Esophagus muscularis mucosa (tissue), 4 donors: Measurements from ENCODE around the gene NALCN.

Experiments
- EP300 ChIP-seq: sonication (generic); formaldehyde crosslinking; IDR thresholded peaks from one replicate; pipeline ENCODE4 v1.6.1; 2017; ENCODE audit warnings: antibody characterized with exemption
- POLR2A ChIP-seq: fragments of 450-650 bp; IDR thresholded peaks from one replicate; pipeline ENCODE4 v1.6.1; 2017; ENCODE audit warnings: antibody characterized with exemption, moderate library complexity, mild to moderate bottlenecking, low read depth
- POLR2AphosphoS5 ChIP-seq, 2 donors: sonication (generic); formaldehyde crosslinking; IDR thresholded peaks; one replicate each; pipeline ENCODE4 v1.6.1; 2017; ENCODE audit warnings: antibody characterized with exemption in 2 of 2
- TF ChIP-seq, protein P1 (sequence below), 3 experiments: fragments of 200-600 bp in 2 of 3; fragments of 450-650 bp in 1 of 3; sonication (generic) in 2 of 3; IDR thresholded peaks; one replicate each; pipeline ENCODE4 v1.5.1; 2017 to 2019; ENCODE audit warnings: antibody characterized with exemption in 3 of 3, mild to moderate bottlenecking in 2 of 3, moderate library complexity in 1 of 3

DNA sequence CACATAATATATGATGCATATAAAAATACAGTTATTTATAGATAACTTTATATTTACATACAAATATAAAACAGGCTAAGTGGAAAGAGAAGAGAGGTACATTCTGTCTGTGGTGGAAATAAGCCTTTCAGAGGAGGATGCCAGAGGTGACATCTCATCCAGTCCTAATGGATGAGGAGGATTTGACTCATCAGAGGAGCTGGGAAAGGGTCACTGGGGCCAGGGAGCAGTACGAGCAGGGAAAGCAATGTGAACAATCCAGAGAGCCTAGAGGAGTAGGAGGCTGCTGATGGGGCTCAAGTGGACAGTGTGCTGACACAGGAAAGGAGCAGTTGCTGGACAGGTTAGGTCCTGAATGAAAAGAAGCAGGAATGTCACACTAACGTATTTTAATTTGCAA lies 18.6 kb downstream of the NALCN start:
- TF ChIP-seq, protein P1, sequence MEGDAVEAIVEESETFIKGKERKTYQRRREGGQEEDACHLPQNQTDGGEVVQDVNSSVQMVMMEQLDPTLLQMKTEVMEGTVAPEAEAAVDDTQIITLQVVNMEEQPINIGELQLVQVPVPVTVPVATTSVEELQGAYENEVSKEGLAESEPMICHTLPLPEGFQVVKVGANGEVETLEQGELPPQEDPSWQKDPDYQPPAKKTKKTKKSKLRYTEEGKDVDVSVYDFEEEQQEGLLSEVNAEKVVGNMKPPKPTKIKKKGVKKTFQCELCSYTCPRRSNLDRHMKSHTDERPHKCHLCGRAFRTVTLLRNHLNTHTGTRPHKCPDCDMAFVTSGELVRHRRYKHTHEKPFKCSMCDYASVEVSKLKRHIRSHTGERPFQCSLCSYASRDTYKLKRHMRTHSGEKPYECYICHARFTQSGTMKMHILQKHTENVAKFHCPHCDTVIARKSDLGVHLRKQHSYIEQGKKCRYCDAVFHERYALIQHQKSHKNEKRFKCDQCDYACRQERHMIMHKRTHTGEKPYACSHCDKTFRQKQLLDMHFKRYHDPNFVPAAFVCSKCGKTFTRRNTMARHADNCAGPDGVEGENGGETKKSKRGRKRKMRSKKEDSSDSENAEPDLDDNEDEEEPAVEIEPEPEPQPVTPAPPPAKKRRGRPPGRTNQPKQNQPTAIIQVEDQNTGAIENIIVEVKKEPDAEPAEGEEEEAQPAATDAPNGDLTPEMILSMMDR (IDR thresholded peaks at IDR 0.05) = no peak
- TF ChIP-seq POLR2A = no peak
- no peak for TF ChIP-seq EP300
- no peak for TF ChIP-seq POLR2AphosphoS5 (IDR thresholded peaks at IDR 0.05)
